ENCODE measurements around the gene MXD1.

MXD1 gene

DNA sequence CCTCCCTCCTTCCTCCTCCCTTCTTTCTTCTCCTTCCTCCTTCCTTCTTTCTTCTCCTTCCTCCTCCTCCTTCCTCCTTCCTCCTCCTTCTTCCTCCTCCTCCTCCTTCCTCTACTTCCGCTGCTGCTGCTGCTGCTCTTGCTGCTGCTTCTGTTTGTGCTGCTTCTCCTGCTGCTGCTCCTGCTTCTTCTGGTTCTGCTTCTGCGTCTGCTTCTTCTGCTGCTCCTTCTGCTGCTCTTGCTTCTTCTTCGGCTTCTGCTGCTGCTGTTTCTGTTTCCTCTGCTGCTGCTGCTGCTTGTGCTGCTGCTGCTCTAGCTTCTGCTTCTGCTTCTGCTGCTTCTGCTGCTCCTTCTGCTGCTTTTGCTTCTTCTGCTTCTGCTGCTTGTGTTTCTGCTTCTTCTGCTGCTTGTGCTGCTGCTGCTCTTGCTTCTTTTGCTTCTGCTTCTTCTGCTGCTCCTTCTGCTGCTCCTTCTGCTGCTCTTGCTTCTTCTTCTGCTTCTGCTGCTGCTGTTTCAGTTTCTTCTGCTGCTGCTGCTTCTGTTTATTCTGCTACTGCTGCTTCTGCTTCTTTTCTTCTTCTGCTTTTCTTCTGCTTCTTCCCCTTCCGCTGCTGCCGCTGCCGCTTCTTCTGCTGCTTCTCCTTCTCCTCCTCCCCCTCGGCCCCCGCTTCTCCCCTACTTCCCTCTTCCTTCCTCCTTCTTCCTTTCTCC is 12.5 kb upstream of the MXD1 start:
- peak overlapping the region; percentile 75 for H3K4me3 ChIP-seq (ENCODE audit: low read length)
- H3K79me2 ChIP-seq (ENCODE audit: control insufficient read depth, low read length): peaks cover 44% of the 10 kb centered on the region
- no peaks in the 10 kb centered on the region for H3K9me2 ChIP-seq (replicated peaks; ENCODE audit: control insufficient read depth, low read length)
- no peak for TF ChIP-seq EZH2phosphoT487 (IDR thresholded peaks at IDR 0.05; ENCODE audit: borderline replicate concordance, low read length)
- TF ChIP-seq, protein P1, sequence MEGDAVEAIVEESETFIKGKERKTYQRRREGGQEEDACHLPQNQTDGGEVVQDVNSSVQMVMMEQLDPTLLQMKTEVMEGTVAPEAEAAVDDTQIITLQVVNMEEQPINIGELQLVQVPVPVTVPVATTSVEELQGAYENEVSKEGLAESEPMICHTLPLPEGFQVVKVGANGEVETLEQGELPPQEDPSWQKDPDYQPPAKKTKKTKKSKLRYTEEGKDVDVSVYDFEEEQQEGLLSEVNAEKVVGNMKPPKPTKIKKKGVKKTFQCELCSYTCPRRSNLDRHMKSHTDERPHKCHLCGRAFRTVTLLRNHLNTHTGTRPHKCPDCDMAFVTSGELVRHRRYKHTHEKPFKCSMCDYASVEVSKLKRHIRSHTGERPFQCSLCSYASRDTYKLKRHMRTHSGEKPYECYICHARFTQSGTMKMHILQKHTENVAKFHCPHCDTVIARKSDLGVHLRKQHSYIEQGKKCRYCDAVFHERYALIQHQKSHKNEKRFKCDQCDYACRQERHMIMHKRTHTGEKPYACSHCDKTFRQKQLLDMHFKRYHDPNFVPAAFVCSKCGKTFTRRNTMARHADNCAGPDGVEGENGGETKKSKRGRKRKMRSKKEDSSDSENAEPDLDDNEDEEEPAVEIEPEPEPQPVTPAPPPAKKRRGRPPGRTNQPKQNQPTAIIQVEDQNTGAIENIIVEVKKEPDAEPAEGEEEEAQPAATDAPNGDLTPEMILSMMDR (IDR thresholded peaks at IDR 0.05; ENCODE audit: low read depth, low read length, poor library complexity, severe bottlenecking): no peak
- H3F3A ChIP-seq (ENCODE audit: control insufficient read depth, insufficient read depth): peaks cover 31% of the 10 kb centered on the region
- H4K20me1 ChIP-seq (ENCODE audit: control insufficient read depth, insufficient read depth, low read depth, low read length): no peaks in the 10 kb centered on the region
- H3K4me2 ChIP-seq (ENCODE audit: low read length): peak overlapping the region; percentile 81
- H3K4me1 ChIP-seq (ENCODE audit: control insufficient read depth, low read length): peaks cover 30% of the 10 kb centered on the region
- peaks cover 78% of the 10 kb centered on the region for H3K36me3 ChIP-seq (ENCODE audit: control insufficient read depth, low read length)
- H3K9me3 ChIP-seq (ENCODE audit: control insufficient read depth, insufficient read depth, low read length): no peaks in the 10 kb centered on the region
- no peaks in the 10 kb centered on the region for H3K27me3 ChIP-seq (ENCODE audit: control insufficient read depth, low read length)
- peak overlapping the region; percentile 88 for H3K27ac ChIP-seq (ENCODE audit: low read depth, low read length)

DNA sequence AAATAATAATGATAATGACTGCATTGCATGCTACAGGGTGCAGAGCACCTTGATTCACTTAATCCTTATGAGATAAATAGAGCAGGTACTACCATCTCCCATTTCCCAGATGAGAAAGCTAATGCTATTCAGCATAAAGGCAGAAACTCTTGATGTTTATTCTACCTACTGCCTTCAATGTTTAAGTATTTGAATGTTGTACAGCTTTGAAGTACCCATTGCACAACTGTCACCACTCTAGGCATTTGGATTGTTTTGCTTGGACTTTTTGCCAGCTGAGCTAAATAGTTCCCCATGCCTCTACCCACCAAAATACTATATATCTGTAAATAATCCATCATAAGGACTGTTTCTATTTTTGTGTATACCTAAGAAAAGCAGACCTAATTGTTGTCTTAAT is 7.7 kb upstream of the MXD1 start:
- no peaks in the 10 kb centered on the region for H3K9me2 ChIP-seq (replicated peaks; ENCODE audit: control insufficient read depth, low read length)
- H3K4me2 ChIP-seq (ENCODE audit: low read length): no peak overlapping the region
- H4K20me1 ChIP-seq (ENCODE audit: control insufficient read depth, insufficient read depth, low read depth, low read length): no peaks in the 10 kb centered on the region
- H3K4me3 ChIP-seq (ENCODE audit: low read length): no peak overlapping the region
- no peak overlapping the region for H3K27ac ChIP-seq (ENCODE audit: low read depth, low read length)
- H3K27me3 ChIP-seq (ENCODE audit: control insufficient read depth, low read length): no peaks in the 10 kb centered on the region
- no peak for TF ChIP-seq EZH2phosphoT487 (IDR thresholded peaks at IDR 0.05; ENCODE audit: borderline replicate concordance, low read length)
- TF ChIP-seq, protein P1 (IDR thresholded peaks at IDR 0.05; ENCODE audit: low read depth, low read length, poor library complexity, severe bottlenecking): no peak
- peaks cover 45% of the 10 kb centered on the region for H3F3A ChIP-seq (ENCODE audit: control insufficient read depth, insufficient read depth)
- H3K4me1 ChIP-seq (ENCODE audit: control insufficient read depth, low read length): peaks cover 16% of the 10 kb centered on the region
- no peaks in the 10 kb centered on the region for H3K9me3 ChIP-seq (ENCODE audit: control insufficient read depth, insufficient read depth, low read length)
- peaks cover 62% of the 10 kb centered on the region for H3K36me3 ChIP-seq (ENCODE audit: control insufficient read depth, low read length)
- H3K79me2 ChIP-seq (ENCODE audit: control insufficient read depth, low read length): peaks cover 19% of the 10 kb centered on the region

DNA sequence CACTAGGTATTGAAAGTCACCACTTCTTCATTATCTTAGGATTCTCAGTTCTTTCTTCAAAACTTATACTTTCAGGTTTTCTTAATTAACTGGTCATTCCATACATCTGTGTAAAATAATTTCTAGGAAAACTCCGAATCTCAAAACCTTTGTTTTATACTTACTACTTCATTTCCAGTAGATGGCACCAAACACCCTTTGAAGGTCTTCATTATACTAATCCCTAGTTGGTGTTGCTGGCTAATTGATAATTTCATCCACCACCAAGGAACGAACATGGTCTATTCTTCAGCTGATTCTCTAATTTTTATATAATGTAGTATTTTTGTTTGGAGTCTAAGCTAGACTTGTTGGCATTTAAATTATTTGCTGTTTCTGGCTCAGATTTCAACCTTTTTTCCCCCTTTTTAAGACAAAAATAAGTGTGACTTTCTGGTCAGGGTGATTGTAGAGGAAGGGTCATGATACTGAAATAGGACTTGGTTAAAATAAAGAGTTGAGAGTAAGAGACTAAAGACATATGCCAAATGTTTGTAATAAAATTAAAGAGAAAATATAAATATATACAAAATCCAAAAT is 2.8 kb upstream of the MXD1 start:
- Histone ChIP-seq H3K4me2 (ENCODE audit: low read length) (no peak overlapping the region; the same call in 1 of the 2 replicates), H4K20me1 (ENCODE audit: control insufficient read depth, insufficient read depth, low read depth, low read length) (no peaks in the 10 kb centered on the region), H3K36me3 (ENCODE audit: control insufficient read depth, low read length) (peaks cover 40% of the 10 kb centered on the region), H3F3A (ENCODE audit: control insufficient read depth, insufficient read depth) (peaks cover 40% of the 10 kb centered on the region), H3K4me3 (ENCODE audit: low read length) (no peak overlapping the region), H3K27ac (ENCODE audit: low read depth, low read length) (no peak overlapping the region), H3K9me2 (replicated peaks; ENCODE audit: control insufficient read depth, low read length) (no peaks in the 10 kb centered on the region), H3K79me2 (ENCODE audit: control insufficient read depth, low read length) (peaks cover 5% of the 10 kb centered on the region), H3K9me3 (ENCODE audit: control insufficient read depth, insufficient read depth, low read length) (no peaks in the 10 kb centered on the region), H3K27me3 (ENCODE audit: control insufficient read depth, low read length) (no peaks in the 10 kb centered on the region), H3K4me1 (ENCODE audit: control insufficient read depth, low read length) (peaks cover 27% of the 10 kb centered on the region)
- TF ChIP-seq EZH2phosphoT487 (IDR thresholded peaks at IDR 0.05; ENCODE audit: borderline replicate concordance, low read length): no peak
- TF ChIP-seq, protein P1 (IDR thresholded peaks at IDR 0.05; ENCODE audit: low read depth, low read length, poor library complexity, severe bottlenecking): peak; percentile 66
